Neuronal stem cell (in vitro differentiated cells): Measurements from ENCODE around the gene ACTN1.

Source experiments
- DNase-seq: peaks from one replicate; pipeline ENCODE4 v3.0.0-alpha.2; 2013; ENCODE audit warnings: low spot score
- H2AFZ ChIP-seq: one replicate; pipeline ENCODE4 v1.6.1; 2013; ENCODE audit warnings: mild to moderate bottlenecking, low read length, inconsistent platforms
- H2AK5ac ChIP-seq: 2 replicates; pipeline ENCODE4 v1.6.1; 2013; ENCODE audit warnings: low read depth, mild to moderate bottlenecking, inconsistent platforms, low read length, moderate library complexity, mixed read lengths
- H2BK120ac ChIP-seq: 2 replicates; pipeline ENCODE4 v1.6.1; 2013; ENCODE audit warnings: low read depth, mild to moderate bottlenecking, inconsistent platforms, low read length, moderate library complexity, mixed read lengths
- H2BK12ac ChIP-seq: one replicate; pipeline ENCODE4 v1.6.1; 2013; ENCODE audit warnings: low read length, inconsistent platforms
- H2BK15ac ChIP-seq: 2 replicates; pipeline ENCODE4 v1.6.1; 2013; ENCODE audit warnings: mild to moderate bottlenecking, low read length, inconsistent platforms, mixed read lengths
- H2BK5ac ChIP-seq: one replicate; pipeline ENCODE4 v1.6.1; 2013; ENCODE audit warnings: inconsistent platforms, mild to moderate bottlenecking, low read length, moderate library complexity
- H3K14ac ChIP-seq: one replicate; pipeline ENCODE4 v1.6.1; 2013; ENCODE audit warnings: low read length, inconsistent platforms
- H3K18ac ChIP-seq: 2 replicates; pipeline ENCODE4 v1.6.1; 2013; ENCODE audit warnings: low read length, inconsistent platforms
- H3K23ac ChIP-seq: 2 replicates; pipeline ENCODE4 v1.6.1; 2013; ENCODE audit warnings: low read depth, mild to moderate bottlenecking, mixed read lengths, low read length, inconsistent platforms; ENCODE audit not compliant: poor library complexity
- H3K27ac ChIP-seq: replicated peaks from 3 replicates; pipeline ENCODE4 v1.5.1; 2013; ENCODE audit warnings: low read length, inconsistent platforms
- H3K27me3 ChIP-seq, 3 experiments: 2 replicates each; pipeline ENCODE4 v1.6.1; 2013; ENCODE audit warnings: low read length in 3 of 3, mild to moderate bottlenecking in 2 of 3, inconsistent platforms in 1 of 3, low read depth in 1 of 3, mixed read lengths in 1 of 3, moderate library complexity in 1 of 3; ENCODE audit not compliant: control insufficient read depth in 3 of 3, insufficient read depth in 3 of 3
- H3K36me3 ChIP-seq, 2 donors: replicated peaks in 1 of 2; 2 replicates each; pipeline ENCODE4 v1.6.1; 2013; ENCODE audit warnings: low read length in 2 of 2; ENCODE audit not compliant: control insufficient read depth in 2 of 2, insufficient read depth in 2 of 2
- H3K4ac ChIP-seq: 2 replicates; pipeline ENCODE4 v1.6.1; 2013; ENCODE audit warnings: inconsistent platforms, mild to moderate bottlenecking, low read length, moderate library complexity
- H3K4me1 ChIP-seq, 2 donors: 1 replicate in 1 of 2; 2 replicates in 1 of 2; pipeline ENCODE4 v1.6.1; 2013; ENCODE audit warnings: low read length in 2 of 2, low read depth in 1 of 2; ENCODE audit not compliant: control insufficient read depth in 2 of 2, insufficient read depth in 1 of 2
- H3K4me2 ChIP-seq: one replicate; pipeline ENCODE4 v1.6.1; 2013; ENCODE audit warnings: mild to moderate bottlenecking, low read length, inconsistent platforms; ENCODE audit not compliant: insufficient read depth, poor library complexity, severe bottlenecking
- H3K4me3 ChIP-seq, 2 donors: 2 replicates each; pipeline ENCODE4 v1.5.1; 2013; ENCODE audit warnings: low read length in 2 of 2, mild to moderate bottlenecking in 2 of 2, inconsistent platforms in 1 of 2, moderate library complexity in 1 of 2
- H3K79me1 ChIP-seq: one replicate; pipeline ENCODE4 v1.6.1; 2013; ENCODE audit warnings: low read depth, mild to moderate bottlenecking, inconsistent platforms, low read length, moderate library complexity
- H3K9ac ChIP-seq: one replicate; pipeline ENCODE4 v1.6.1; 2013; ENCODE audit warnings: mild to moderate bottlenecking, low read depth, low read length, inconsistent platforms; ENCODE audit not compliant: poor library complexity
- H3K9me3 ChIP-seq, 2 donors: replicated peaks in 1 of 2; 2 replicates each; pipeline versions ENCODE3 to v1.6.1; 2013; ENCODE audit warnings: low read length in 2 of 2, mild to moderate bottlenecking in 2 of 2, inconsistent platforms in 1 of 2, low read depth in 1 of 2, mixed read lengths in 1 of 2, moderate library complexity in 1 of 2; ENCODE audit not compliant: control insufficient read depth in 2 of 2, insufficient read depth in 1 of 2
- H4K8ac ChIP-seq: one replicate; pipeline ENCODE4 v1.6.1; 2013; ENCODE audit warnings: low read depth, mild to moderate bottlenecking, inconsistent platforms, low read length, moderate library complexity
- H4K91ac ChIP-seq: one replicate; pipeline ENCODE4 v1.6.1; 2013; ENCODE audit warnings: low read length, low read depth, mild to moderate bottlenecking, inconsistent platforms; ENCODE audit not compliant: poor library complexity
- WGBS, 2 donors: extraction: QIAGEN DNeasy Blood & Tissue Kit; methylation state at CpG; one replicate each; pipeline ENCODE4 v1.1.7; 2013; ENCODE audit warnings: missing lambda C conversion rate in 2 of 2, mixed read lengths in 1 of 2; ENCODE audit not compliant: insufficient read length in 2 of 2, insufficient replicate concordance in 1 of 2; ENCODE audit errors: extremely low coverage in 2 of 2; 5-methylcytosine and 5-hydroxymethylcytosine counted together

Gene ACTN1

GRCh38 chr14:68931474-68932051 lies 47.5 kb downstream of the ACTN1 start:
- H3K14ac ChIP-seq: no peak overlapping the region
- no CpG with 5 or more reads among the region's 5 CpGs for WGBS, 2 donors
- H3K36me3 ChIP-seq: peaks cover 0 to 3% of the 10 kb centered on the region in 2 donors
- H3K79me1 ChIP-seq: no peaks in the 10 kb centered on the region
- H4K8ac ChIP-seq: no peak overlapping the region
- H3K4me2 ChIP-seq: no peak overlapping the region
- H2BK15ac ChIP-seq: no peak overlapping the region
- H2BK12ac ChIP-seq: no peak overlapping the region
- H3K27me3 ChIP-seq: no peaks in the 10 kb centered on the region
- H3K23ac ChIP-seq: no peak overlapping the region
- peaks cover 0 to 12% of the 10 kb centered on the region in 2 donors for H3K4me1 ChIP-seq
- no peak overlapping the region for H2AFZ ChIP-seq
- no peak overlapping the region for H3K4ac ChIP-seq
- H3K27ac ChIP-seq: no peak overlapping the region
- H3K9me3 ChIP-seq: peaks cover 0 to 2% of the 10 kb centered on the region in 2 donors
- H2AK5ac ChIP-seq: no peak overlapping the region
- no peak overlapping the region for H2BK5ac ChIP-seq
- H3K9ac ChIP-seq: no peak overlapping the region
- DNase-seq: no peak
- no peak overlapping the region for H3K4me3 ChIP-seq
- no peak overlapping the region for H2BK120ac ChIP-seq
- H4K91ac ChIP-seq: no peak overlapping the region
- no peak overlapping the region for H3K18ac ChIP-seq

GRCh38 chr14:68931063-68931462 lies 48.0 kb downstream of the ACTN1 start:
- no peak overlapping the region for H3K23ac ChIP-seq
- no peak overlapping the region for H4K8ac ChIP-seq
- H3K18ac ChIP-seq: no peak overlapping the region
- H2BK120ac ChIP-seq: no peak overlapping the region
- no peak overlapping the region for H3K9ac ChIP-seq
- no peaks in the 10 kb centered on the region for H3K79me1 ChIP-seq
- H3K36me3 ChIP-seq: peaks cover 0 to 3% of the 10 kb centered on the region in 2 donors
- no peak for DNase-seq
- H3K4ac ChIP-seq: no peak overlapping the region
- peaks cover 0 to 5% of the 10 kb centered on the region in 2 donors for H3K9me3 ChIP-seq
- H4K91ac ChIP-seq: no peak overlapping the region
- no peak overlapping the region for H3K27ac ChIP-seq
- no peak overlapping the region for H3K4me3 ChIP-seq
- no peak overlapping the region for H2AFZ ChIP-seq
- peaks cover 0 to 12% of the 10 kb centered on the region in 2 donors for H3K4me1 ChIP-seq
- no peaks in the 10 kb centered on the region for H3K27me3 ChIP-seq
- no peak overlapping the region for H2AK5ac ChIP-seq
- no peak overlapping the region for H2BK15ac ChIP-seq
- no peak overlapping the region for H2BK12ac ChIP-seq
- H3K14ac ChIP-seq: no peak overlapping the region
- H3K4me2 ChIP-seq: no peak overlapping the region
- no peak overlapping the region for H2BK5ac ChIP-seq
- WGBS, 2 donors: no CpG with 5 or more reads among the region's 3 CpGs

GRCh38 chr14:68929623-68930307 lies 49.3 kb downstream of the ACTN1 start:
- H3K9me3 ChIP-seq: peaks cover 0 to 11% of the 10 kb centered on the region in 2 donors
- no peak overlapping the region for H2BK5ac ChIP-seq
- DNase-seq: no peak
- no peak overlapping the region for H3K9ac ChIP-seq
- H4K8ac ChIP-seq: no peak overlapping the region
- no peak overlapping the region for H3K4me2 ChIP-seq
- H2BK15ac ChIP-seq: no peak overlapping the region
- no peak overlapping the region for H3K4me3 ChIP-seq
- no CpG with 5 or more reads among the region's 12 CpGs for WGBS, 2 donors
- H3K14ac ChIP-seq: no peak overlapping the region
- H3K18ac ChIP-seq: no peak overlapping the region
- no peaks in the 10 kb centered on the region for H3K27me3 ChIP-seq
- H2BK12ac ChIP-seq: no peak overlapping the region
- H3K4me1 ChIP-seq: peaks cover 0 to 9% of the 10 kb centered on the region in 2 donors
- H3K36me3 ChIP-seq: peaks cover 2 to 13% of the 10 kb centered on the region in 2 donors
- no peak overlapping the region for H4K91ac ChIP-seq
- no peak overlapping the region for H3K27ac ChIP-seq
- no peaks in the 10 kb centered on the region for H3K79me1 ChIP-seq
- no peak overlapping the region for H3K4ac ChIP-seq
- no peak overlapping the region for H2BK120ac ChIP-seq
- no peak overlapping the region for H2AFZ ChIP-seq
- H3K23ac ChIP-seq: no peak overlapping the region
- no peak overlapping the region for H2AK5ac ChIP-seq

- Histone ChIP-seq H4K8ac (no peak overlapping the region), H2BK15ac (no peak overlapping the region), H3K23ac (no peak overlapping the region), H3K4me2 (no peak overlapping the region), H3K27me3 (no peaks in the 10 kb centered on the region), H3K4ac (no peak overlapping the region), H3K27ac (no peak overlapping the region), H3K4me3 (no peak overlapping the region), H4K91ac (no peak overlapping the region), H3K9ac (no peak overlapping the region), H3K4me1 (peaks cover 0 to 15% of the 10 kb centered on the region in 2 donors), H2BK12ac (no peak overlapping the region), H2AK5ac (no peak overlapping the region), H3K36me3 (peaks cover 3 to 19% of the 10 kb centered on the region in 2 donors), H3K79me1 (no peaks in the 10 kb centered on the region), H3K18ac (peak overlapping the region; percentile 23), H3K14ac (no peak overlapping the region), H2BK5ac (no peak overlapping the region), H2AFZ (no peak overlapping the region), H2BK120ac (no peak overlapping the region), H3K9me3 (peaks cover 0 to 11% of the 10 kb centered on the region in 2 donors)
- no peak for DNase-seq
- WGBS, 2 donors: no CpG with 5 or more reads among the region's 22 CpGs
These were observed 50.1 kb downstream of the ACTN1 start for GRCh38 chr14:68928770-68929550.
